HG02870 (cell line): ENCODE results near the gene THSD7A.

Source experiments
- ATAC-seq: cut with Tn5 transposase; IDR thresholded peaks from one replicate; pipeline ENCODE4 v1.9.1; 2021; ENCODE audit warnings: mild to moderate bottlenecking, moderate library complexity; ENCODE audit not compliant: unreplicated experiment

THSD7A gene

GRCh38 chr7:11343818-11344413 lies 488.1 kb downstream of the THSD7A start:
- ATAC-seq = peak; percentile 34

- peak; percentile 43 for ATAC-seq
Observed at GRCh38 chr7:11343136-11343535, 488.9 kb downstream of the THSD7A start.

GRCh38 chr7:11341285-11341944 lies 490.6 kb downstream of the THSD7A start:
- ATAC-seq = no peak

- no peak for ATAC-seq
Observed at GRCh38 chr7:11336432-11336831, 495.6 kb downstream of the THSD7A start.

- ATAC-seq = no peak
Observed at GRCh38 chr7:11335947-11336346, 496.1 kb downstream of the THSD7A start.

DNA sequence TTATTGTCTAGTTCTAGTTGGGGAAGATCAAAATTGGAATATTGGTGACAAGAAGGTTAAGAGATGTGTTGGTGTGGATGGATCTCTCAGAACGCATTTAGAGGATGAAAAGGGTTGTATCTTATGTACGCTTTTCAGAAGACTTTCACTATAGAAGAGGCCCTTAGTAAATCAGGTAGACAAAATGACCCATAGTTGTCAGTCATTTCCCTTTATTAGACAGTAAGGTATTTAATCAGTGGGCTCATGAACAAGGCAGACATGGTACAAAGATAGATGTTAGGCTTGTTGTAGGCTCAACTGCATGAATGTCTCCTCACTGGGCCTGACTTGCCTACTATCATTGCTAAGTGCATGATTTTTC lies 499.2 kb downstream of the THSD7A start:
- ATAC-seq = peak; percentile 50

GRCh38 chr7:11332186-11332864 lies 499.7 kb downstream of the THSD7A start:
- ATAC-seq = peak; percentile 97

GRCh38 chr7:11331128-11332102 lies 500.6 kb downstream of the THSD7A start:
- no peak for ATAC-seq

GRCh38 chr7:11330717-11331116 lies 501.3 kb downstream of the THSD7A start:
- no peak for ATAC-seq

- no peak for ATAC-seq
Observed at GRCh38 chr7:11330208-11330607, 501.8 kb downstream of the THSD7A start.

- no peak for ATAC-seq
Observed at GRCh38 chr7:11329626-11330025, 502.4 kb downstream of the THSD7A start.

GRCh38 chr7:11328309-11328708 lies 503.7 kb downstream of the THSD7A start:
- no peak for ATAC-seq

DNA sequence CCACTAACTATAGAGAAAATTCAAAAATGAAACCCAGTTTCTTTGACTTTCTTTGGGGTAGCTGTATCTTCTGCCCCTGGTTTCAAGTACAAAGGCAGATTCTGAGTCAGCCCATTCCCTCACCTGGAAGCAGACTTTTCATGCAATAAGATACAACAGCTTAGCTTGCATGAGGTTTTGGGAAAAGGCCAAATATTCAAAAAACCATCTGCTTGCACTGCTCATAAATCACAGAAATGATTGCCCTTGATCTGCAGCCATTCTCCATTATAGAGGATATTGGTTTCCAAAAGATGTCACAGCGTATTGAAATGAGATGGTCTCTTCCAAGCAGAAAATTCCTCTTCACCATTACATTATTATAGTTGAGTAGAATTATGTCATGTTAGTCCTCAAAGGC lies 504.4 kb downstream of the THSD7A start:
- ATAC-seq = no peak
